ENCODE results near the gene TANK.
"Not testable (repeated sequence)": the region's sequence is repeated elsewhere in the genome, so short reads cannot be mapped to it uniquely, and the experiment has no call there.

The TANK gene

GRCh38 chr2:161124201-161124600 is 36.0 kb upstream of the TANK start:
- Histone ChIP-seq H3K4me3 (ENCODE audit: severe bottlenecking) (no peak overlapping the region), H3K9me3 (ENCODE audit: severe bottlenecking) (no peaks in the 10 kb centered on the region), H3K4me1 (ENCODE audit: insufficient read depth, poor library complexity, severe bottlenecking) (peaks cover 35% of the 10 kb centered on the region), H3K27me3 (ENCODE audit: insufficient read depth, poor library complexity, severe bottlenecking) (no peaks in the 10 kb centered on the region), H3K27ac (ENCODE audit: poor library complexity, severe bottlenecking) (peak overlapping the region; percentile 95), H3K36me3 (ENCODE audit: low read depth) (no peaks in the 10 kb centered on the region)
- ATAC-seq (ENCODE audit: low read depth): no peak
- no peak for TF ChIP-seq CTCF (IDR thresholded peaks at IDR 0.05; ENCODE audit: poor library complexity, severe bottlenecking)
- no peak for DNase-seq (ENCODE audit: low spot score)

GRCh38 chr2:161128885-161129284 is 31.3 kb upstream of the TANK start:
- Histone ChIP-seq H3K36me3 (ENCODE audit: low read depth) (no peaks in the 10 kb centered on the region), H3K4me3 (ENCODE audit: severe bottlenecking) (no peak overlapping the region), H3K4me1 (ENCODE audit: insufficient read depth, poor library complexity, severe bottlenecking) (peaks cover 18% of the 10 kb centered on the region), H3K9me3 (ENCODE audit: severe bottlenecking) (no peaks in the 10 kb centered on the region), H3K27me3 (ENCODE audit: insufficient read depth, poor library complexity, severe bottlenecking) (no peaks in the 10 kb centered on the region), H3K27ac (ENCODE audit: poor library complexity, severe bottlenecking) (no peak overlapping the region)
- DNase-seq (ENCODE audit: low spot score) (no peak), ATAC-seq (ENCODE audit: low read depth) (no peak)
- no peak for TF ChIP-seq CTCF (IDR thresholded peaks at IDR 0.05; ENCODE audit: poor library complexity, severe bottlenecking)

GRCh38 chr2:161130354-161130753 is 29.9 kb upstream of the TANK start:
- ATAC-seq (ENCODE audit: low read depth): no peak
- Histone ChIP-seq H3K36me3 (ENCODE audit: low read depth) (no peaks in the 10 kb centered on the region), H3K27ac (ENCODE audit: poor library complexity, severe bottlenecking) (no peak overlapping the region), H3K4me3 (ENCODE audit: severe bottlenecking) (no peak overlapping the region), H3K9me3 (ENCODE audit: severe bottlenecking) (no peaks in the 10 kb centered on the region), H3K27me3 (ENCODE audit: insufficient read depth, poor library complexity, severe bottlenecking) (no peaks in the 10 kb centered on the region), H3K4me1 (ENCODE audit: insufficient read depth, poor library complexity, severe bottlenecking) (peaks cover 14% of the 10 kb centered on the region)
- no peak for DNase-seq (ENCODE audit: low spot score)
- TF ChIP-seq CTCF (IDR thresholded peaks at IDR 0.05; ENCODE audit: poor library complexity, severe bottlenecking): no peak

GRCh38 chr2:161131074-161131680 is 29.1 kb upstream of the TANK start:
- Histone ChIP-seq H3K27me3 (ENCODE audit: insufficient read depth, poor library complexity, severe bottlenecking) (no peaks in the 10 kb centered on the region), H3K27ac (ENCODE audit: poor library complexity, severe bottlenecking) (no peak overlapping the region), H3K4me1 (ENCODE audit: insufficient read depth, poor library complexity, severe bottlenecking) (peaks cover 22% of the 10 kb centered on the region), H3K36me3 (ENCODE audit: low read depth) (no peaks in the 10 kb centered on the region), H3K4me3 (ENCODE audit: severe bottlenecking) (no peak overlapping the region), H3K9me3 (ENCODE audit: severe bottlenecking) (no peaks in the 10 kb centered on the region)
- no peak for TF ChIP-seq CTCF (IDR thresholded peaks at IDR 0.05; ENCODE audit: poor library complexity, severe bottlenecking)
- ATAC-seq (ENCODE audit: low read depth) (no peak), DNase-seq (ENCODE audit: low spot score) (no peak)

- Histone ChIP-seq H3K27ac (ENCODE audit: poor library complexity, severe bottlenecking) (no peak overlapping the region), H3K4me1 (ENCODE audit: insufficient read depth, poor library complexity, severe bottlenecking) (peaks cover 29% of the 10 kb centered on the region)
Measured at GRCh38 chr2:161131804-161132203, 28.4 kb upstream of the TANK start.

GRCh38 chr2:161132384-161132783 is 27.8 kb upstream of the TANK start:
- not testable (repeated sequence) for H3K27me3 ChIP-seq (ENCODE audit: insufficient read depth, poor library complexity, severe bottlenecking); H3K36me3 ChIP-seq (ENCODE audit: low read depth); H3K9me3 ChIP-seq (ENCODE audit: severe bottlenecking); H3K4me3 ChIP-seq (ENCODE audit: severe bottlenecking); ATAC-seq (ENCODE audit: low read depth); DNase-seq (ENCODE audit: low spot score); H3K27ac ChIP-seq (ENCODE audit: poor library complexity, severe bottlenecking)
- H3K4me1 ChIP-seq (ENCODE audit: insufficient read depth, poor library complexity, severe bottlenecking): peaks cover 31% of the 10 kb centered on the region

More at GRCh38 chr2:161131804-161132203, 28.4 kb upstream of the TANK start:
- Histone ChIP-seq H3K36me3 (ENCODE audit: low read depth) (no peaks in the 10 kb centered on the region), H3K27me3 (ENCODE audit: insufficient read depth, poor library complexity, severe bottlenecking) (no peaks in the 10 kb centered on the region), H3K4me3 (ENCODE audit: severe bottlenecking) (no peak overlapping the region), H3K9me3 (ENCODE audit: severe bottlenecking) (no peaks in the 10 kb centered on the region)
- no peak for DNase-seq (ENCODE audit: low spot score)
- no peak for TF ChIP-seq CTCF (IDR thresholded peaks at IDR 0.05; ENCODE audit: poor library complexity, severe bottlenecking)
- ATAC-seq (ENCODE audit: low read depth): no peak
